Stimulated activated naive CD4-positive, alpha-beta T cell treated with Interleukin-2 at 50 U/mL for 16 hours (primary cell): Measurements from ENCODE around the gene NXPE3.
"Not testable (repeated sequence)": the region's sequence is repeated elsewhere in the genome, so short reads cannot be mapped to it uniquely, and the experiment has no call there.

ENCODE experiments used
- DNase-seq: peaks from one replicate; lab custom pipeline; 2025; lab: John Stamatoyannopoulos, UW

The NXPE3 gene

DNA sequence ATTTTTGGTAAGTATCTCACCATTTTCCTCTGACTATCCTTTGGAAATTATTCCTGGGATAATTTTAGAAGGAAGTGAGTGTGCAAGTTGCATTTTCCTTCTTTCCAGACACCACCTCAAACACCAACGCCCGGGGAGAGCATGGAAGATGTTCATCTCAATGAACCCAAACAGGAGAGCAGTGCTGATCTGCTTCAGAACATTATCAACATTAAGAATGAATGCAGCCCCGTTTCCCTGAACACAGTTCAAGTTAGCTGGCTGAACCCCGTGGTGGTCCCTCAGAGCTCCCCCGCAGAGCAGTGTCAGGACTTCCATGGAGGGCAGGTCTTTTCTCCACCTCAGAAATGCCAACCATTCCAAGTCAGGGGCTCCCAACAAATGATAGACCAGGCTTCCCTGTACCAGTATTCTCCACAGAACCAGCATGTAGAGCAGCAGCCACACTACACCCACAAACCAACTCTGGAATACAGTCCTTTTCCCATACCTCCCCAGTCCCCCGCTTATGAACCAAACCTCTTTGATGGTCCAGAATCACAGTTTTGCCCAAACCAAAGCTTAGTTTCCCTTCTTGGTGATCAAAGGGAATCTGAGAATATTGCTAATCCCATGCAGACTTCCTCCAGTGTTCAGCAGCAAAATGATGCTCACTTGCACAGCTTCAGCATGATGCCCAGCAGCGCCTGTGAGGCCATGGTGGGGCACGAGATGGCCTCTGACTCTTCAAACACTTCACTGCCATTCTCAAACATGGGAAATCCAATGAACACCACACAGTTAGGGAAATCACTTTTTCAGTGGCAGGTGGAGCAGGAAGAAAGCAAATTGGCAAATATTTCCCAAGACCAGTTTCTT lies 74.2 kb downstream of the NXPE3 start:
- DNase-seq, result no peak

DNA sequence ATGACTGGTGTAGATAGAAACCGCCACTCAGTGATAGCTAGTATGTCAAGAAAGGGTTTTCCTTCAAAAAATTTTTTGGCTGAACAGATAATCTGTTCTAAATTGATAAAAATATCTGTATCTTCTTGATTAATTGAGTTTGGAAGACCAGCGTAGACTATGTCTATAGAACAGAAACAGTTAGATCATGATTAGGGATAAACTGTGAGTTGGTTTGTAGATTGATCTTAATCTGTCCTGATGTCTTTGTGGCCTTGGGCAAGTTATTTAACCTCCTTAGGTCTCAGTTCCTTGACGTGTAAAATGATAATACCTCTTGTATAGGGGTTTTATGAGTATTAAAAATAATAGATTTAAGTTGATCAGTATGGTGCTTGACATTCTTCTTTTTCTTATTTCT lies 75.0 kb downstream of the NXPE3 start:
- no peak for DNase-seq

DNA sequence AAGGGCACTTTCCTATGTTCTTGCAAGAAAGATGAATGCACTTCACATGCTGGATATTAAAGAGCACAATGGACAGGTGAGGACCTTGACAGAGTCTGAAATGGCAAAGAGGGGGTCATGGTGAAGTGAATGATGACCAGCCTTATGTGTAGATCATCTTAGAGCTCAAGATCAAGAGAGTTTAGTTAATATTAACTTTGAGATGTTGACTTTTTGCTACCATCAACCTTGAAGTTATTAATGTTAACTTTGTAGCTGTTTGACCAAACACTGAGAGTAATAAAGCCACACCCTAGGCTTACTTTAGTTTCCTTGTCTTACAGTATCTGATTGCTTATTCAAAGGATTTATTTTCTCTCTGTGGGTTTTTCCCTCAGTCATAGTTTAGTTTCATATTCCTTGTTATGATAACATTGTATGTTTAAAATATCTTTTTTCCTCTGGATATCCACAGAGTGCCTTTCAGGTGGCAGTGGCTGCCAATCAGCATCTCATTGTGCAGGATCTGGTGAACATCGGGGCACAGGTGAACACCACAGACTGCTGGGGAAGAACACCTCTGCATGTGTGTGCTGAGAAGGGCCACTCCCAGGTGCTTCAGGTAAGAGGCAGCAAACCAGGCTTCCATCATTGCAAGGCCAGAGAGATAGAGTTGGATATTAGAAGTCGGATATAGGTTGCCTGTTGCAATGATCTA lies 75.7 kb downstream of the NXPE3 start:
- DNase-seq, result no peak

DNA sequence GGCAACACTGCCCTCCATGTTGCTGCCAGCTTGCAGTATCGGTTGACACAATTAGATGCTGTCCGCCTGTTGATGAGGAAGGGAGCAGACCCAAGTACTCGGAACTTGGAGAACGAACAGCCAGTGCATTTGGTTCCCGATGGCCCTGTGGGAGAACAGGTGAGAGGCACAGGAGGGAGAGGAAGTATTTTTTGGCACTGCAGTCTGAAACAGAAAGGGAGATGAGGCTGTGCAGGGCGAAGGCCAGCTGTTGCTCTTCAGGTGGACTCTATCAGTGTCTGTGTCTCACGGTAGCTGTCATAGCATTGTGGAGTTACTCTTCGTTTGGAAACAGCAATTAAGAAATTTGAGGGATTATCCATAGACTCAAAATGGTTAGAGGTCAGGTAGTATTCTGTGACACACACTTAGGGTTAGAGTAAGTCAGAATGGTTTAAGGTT lies 78.3 kb downstream of the NXPE3 start:
- no peak for DNase-seq

DNA sequence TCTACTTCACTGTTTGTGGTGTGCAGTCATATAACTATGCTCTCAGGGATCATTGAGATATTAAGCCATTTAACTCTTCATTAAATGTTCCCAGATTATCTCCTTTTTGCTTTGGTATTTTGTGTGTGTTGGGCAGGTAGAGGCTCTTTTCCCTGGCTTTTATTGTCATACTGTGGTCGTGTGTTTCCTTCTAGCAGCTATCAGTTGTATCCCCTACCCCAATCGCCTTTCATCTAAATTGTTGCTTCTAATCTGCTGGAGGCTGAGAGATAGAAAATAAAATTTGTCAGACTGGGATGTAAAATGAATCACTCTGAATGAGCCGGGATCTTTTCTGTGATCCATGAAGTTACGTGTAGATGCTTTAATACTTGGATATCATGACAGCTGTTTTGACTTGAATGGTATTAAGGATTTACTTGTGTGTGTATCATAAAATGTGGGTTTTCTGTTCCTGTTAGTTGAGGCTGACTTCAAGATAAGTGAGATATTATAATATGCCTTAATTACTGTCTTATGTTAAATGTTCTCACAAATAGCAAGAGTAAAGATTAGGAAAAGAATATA lies 79.5 kb downstream of the NXPE3 start:
- DNase-seq, result no peak

DNA sequence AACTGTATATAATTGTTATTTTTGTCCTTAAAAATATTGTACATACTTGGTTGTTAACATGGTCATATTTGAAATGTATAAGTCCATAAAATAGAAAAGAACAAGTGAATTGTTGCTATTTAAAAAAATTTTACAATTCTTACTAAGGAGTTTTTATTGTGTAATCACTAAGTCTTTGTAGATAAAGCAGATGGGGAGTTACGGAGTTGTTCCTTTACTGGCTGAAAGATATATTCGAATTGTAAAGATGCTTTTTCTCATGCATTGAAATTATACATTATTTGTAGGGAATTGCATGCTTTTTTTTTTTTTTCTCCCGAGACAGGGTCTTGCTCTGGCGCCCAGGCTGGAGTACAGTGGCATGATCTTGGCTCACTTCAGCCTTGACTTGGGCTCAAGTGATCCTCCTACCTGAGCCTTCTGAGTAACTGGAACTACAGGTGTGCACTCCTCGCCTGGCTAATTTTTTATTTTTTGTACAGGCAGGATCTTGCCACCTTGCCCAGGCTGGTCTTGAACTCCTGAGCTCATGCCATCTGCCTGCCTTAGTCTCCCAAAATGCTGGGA lies 81.0 kb downstream of the NXPE3 start:
- DNase-seq, result no peak

DNA sequence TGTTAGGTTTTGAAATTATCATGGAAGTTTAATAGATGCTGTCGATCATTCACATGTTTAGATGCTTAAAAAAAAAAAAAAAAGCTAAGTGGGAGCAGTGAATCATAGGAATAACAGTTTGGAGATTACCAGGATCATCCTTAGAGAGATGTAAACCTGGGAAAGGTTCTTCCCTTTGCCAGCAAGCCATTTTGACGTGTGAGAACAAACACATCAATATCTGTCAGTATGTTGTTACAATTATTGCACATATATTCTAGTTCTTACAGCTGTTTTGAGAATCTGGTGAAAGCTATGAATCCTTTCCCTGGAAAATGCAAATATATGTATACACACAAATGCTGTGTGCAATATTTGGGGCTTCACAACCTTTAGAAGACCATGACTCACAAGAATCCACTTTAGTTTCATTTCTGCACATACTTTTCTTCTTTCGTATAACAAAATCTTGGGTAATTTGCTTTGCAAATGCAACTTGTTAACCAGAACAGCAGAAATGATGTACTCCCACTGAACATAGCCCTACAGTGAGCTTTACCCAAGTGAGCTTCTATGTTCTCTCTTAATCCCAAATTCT lies 82.3 kb downstream of the NXPE3 start:
- DNase-seq, result no peak

DNA sequence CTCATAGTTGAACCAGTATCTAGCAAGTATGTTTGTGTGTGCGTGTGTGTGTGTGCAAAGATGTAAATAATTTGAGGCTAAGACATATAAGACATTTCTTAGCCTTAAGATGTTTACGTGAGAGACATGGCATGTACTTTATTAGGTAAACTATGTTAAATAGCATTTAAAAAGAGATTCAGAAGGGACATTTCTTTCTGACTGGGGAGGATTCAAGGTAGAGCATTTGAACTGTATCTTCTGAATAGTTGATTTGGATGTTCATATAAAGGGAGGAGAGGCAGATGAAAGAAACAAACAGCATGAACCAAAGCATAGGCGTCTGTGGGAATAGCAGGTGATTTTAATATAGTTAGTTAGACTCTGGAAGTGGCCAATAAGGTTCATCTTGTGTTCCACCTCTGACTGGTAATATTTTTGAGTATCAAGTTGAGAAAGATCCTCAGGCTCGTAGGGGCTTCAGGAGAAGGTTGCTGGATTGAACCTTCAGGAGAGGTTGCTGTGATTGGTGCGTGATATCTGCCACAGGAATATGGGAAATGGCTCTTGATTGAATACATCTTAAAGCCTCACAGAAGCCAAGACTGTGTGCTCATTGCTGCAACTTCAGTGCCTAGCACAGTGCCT lies 82.9 kb downstream of the NXPE3 start:
- DNase-seq, result no peak

DNA sequence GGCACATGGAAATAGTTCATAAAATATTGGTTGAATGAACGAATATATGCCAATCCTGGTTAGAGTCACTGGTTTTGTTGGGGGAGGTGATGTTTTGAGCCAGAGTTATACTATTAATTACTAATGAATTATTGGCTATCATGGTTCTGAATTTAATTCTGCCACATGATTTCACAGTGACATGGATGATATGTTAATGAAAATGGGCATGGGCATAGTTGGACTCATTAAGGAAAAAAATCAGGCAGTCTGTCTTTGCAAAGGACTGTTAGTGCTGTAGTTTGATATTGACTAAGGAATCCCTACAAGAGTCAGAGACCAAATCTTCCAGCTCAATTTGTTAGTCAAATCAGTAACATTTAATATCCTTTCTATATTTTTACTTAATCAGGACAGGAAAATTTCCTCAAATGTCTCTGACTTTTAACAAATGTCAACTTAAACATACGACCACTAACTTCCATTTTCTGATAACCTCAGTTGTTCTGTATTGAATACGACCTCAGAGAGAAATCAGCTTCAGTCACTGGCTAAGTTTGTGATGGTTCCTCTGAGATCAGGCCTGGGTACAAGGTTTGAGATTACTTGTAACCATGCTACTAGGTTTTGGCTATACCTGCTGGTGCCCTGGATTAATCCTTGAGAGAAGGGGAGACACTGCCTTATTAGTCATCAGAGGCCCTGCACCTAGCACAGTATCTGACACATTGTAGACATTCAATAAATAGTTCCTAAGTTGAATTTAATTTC lies 83.6 kb downstream of the NXPE3 start:
- no peak for DNase-seq

DNA sequence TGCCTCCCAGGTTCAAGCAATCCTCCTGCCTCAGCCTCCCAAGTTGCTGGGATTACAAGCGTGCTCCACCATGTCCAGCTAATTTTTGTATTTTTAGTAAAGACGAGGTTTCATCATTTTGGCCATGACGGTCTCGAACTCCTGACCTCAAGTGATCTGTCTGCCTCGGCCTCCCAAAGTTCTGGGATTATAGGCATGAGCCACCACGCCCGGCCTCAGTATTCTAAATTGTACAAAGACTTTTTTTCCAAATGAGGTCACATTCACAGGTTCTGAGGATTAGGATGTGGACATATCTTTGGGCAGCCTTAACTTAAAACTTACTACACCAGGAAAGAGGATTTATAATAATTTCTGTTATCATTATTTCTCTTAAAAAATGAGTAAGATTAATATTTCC lies 85.9 kb downstream of the NXPE3 start:
- DNase-seq, result not testable (repeated sequence)

DNA sequence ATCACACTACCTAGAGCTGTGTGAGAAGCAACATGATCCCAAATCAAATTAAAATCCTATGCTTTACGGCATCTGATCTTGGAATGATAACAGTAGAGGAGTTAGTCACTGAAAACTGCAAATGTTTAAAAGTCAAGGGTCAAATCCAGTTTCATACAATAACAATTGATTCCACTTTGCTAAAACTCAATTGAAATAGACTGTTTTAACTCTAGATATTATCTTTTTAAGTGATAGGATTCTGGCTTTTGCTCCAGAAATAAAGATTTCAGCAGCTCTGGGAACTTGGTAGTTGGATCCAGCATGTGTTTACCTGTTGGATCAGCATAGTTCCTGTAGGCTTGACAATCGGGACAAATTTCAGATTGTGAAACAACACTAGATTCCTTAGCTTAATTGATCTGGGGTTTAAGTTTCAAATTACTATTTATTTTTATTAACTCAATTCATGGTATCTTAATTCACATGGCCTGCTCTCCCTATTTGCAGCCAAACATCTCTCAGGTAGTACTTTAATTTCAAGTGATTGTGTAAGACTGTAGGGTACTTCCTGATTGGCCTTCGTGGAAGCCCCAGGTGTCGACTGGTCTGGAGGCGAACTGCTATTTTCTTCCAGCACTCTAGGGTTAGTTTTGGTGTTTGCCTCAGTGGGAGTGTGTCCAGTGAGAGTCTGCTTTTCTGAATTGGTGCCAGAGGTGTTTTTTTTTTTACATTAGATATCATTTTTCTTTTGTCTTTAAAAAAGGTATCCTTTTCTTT lies 86.9 kb downstream of the NXPE3 start:
- DNase-seq, result no peak

DNA sequence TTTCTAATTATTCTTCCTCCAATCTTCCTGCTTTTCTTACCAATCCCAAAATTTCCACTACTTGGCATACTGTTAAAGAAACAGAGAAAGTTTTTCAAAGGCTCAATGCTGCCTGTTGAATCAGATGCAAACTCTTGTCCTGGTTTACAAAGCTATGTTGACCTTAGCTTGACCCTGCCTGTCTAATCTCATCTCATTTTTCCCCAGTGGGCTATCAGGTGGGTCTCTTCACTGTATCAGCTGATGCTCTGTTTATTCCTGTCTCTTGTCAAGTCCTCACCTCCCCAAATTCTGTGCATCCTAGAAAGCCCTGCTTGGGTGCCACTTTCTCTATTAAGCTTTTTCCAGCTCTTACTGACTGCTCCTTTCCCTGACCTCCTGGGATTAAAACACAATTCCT lies 88.5 kb downstream of the NXPE3 start:
- DNase-seq, result no peak

DNA sequence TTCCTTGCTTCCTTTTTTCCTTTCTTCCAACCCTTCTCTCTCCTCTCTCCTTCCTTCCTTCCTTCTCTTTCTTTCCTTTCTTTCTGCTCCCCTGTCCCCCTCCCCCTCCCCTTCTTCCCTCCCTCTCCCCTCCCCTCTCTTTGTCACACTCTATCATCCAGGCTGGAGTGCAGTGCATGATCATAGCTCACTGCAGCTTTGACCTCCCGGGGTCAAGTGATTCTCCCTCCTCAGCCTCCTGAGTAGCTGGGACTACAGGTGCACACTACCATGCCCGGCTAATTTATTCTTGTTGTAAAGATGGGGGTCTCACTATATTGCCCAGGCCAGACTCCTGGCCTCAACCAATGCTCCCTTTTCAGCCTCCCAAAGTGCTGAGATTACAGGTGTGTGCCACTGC lies 89.0 kb downstream of the NXPE3 start:
- no peak for DNase-seq

DNA sequence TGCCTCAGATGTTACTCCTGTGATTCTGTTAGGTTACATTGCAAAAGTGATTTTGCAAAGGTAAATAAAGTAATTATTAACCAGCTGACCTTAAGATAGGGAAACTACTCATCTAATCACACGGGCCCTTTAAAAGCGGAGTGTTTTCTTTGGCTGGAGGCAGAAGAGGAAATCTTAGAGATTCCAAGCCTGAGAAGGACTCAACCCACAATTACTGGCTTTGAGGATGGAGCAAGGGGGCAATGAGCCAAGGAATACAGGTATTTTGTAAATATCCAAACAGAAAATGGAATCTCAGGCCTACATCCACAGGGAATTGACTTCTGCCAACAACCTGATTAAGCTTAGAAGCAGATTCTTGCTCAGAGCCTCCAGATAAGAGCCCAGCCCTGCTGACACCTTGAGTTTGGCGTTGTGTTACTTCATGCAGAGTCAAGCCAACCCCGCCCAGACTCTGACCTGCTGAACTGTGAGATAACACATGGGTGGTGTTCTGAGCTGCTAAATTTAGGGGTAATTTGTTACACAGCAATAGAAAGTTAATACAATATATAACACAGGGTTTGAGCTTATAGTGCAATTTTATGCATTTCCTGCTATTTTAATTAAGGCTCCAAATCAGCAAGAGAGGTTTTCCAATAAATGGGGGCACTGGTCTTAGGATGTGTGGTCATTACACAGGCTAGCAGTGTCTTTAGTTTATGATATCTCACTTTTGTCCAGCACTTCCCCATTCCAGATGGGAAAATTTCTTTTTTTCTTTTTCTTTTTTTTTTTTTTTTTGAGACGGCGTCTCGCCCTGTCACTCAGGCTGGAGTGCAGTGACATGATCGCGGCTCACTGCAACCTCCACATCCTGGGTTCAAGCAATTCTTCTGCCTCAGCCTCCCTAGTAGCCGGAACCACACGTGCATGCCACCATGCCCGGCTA lies 89.8 kb downstream of the NXPE3 start:
- no peak for DNase-seq

DNA sequence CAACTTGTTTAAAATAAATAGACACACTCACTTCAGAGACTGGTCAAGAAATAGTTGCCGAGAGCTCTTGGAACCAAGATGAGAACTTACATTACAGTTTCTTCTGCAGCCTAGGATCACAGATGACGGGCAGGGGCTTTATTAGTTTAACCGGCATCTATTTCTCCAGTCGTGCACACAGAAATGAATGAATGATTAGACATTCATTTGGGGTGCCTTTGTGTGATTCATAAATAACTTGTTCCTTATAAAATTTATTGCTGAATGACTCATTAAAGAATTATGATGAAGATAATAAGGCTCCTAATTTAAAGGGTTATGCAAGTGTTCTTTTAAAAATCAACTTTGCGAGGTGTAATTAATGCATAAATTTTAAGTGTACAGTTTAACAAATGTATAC lies 91.1 kb downstream of the NXPE3 start:
- DNase-seq, result no peak

DNA sequence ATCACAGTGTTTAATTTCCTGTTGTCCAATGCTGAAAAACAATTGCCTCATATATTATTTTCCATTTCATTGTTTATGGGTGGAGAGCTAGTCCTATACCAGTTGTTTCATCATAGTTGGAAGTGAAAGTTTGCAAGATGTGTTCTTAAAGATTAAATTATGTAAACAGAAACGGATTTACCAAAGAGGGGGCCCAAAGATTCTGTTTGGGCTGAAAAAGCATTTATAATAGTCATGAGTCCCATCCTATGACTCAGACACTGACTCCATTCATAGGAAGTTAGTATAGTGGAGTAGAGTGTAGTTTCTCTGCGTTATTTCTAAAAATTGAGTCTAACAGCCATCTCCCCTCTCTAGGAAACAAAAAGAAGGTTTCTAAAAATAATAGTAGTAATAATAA lies 94.6 kb downstream of the NXPE3 start:
- DNase-seq, result no peak

DNA sequence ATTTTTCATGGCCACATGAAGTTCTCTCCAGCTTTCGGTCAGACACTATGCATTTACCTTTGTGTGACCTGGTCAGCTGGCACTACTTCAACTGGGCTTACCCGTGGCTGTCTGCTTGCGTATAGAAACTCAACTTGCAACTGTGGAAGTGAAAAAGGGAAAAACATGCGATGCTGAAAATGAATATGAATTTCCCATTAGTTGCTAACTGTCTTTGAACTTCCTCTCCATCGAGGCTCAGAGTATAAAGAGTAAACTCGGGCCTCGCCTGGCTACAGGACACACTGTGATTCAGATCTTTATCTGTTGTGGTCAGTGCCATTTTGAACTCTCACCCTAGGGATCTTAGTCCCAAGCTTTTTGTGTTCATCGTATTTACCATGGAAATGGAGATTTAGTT lies 97.1 kb downstream of the NXPE3 start:
- no peak for DNase-seq
